DOHH2 (cell line): Measurements from ENCODE around the gene QDPR.

Experiments used
- H3F3A ChIP-seq: fragments of 200-600 bp; sonication (generic), shearing (Covaris generic); 2 replicates; pipeline ENCODE4 v1.6.0; 2016; ENCODE audit warnings: antibody characterized with exemption, mild to moderate bottlenecking; ENCODE audit not compliant: control insufficient read depth, insufficient read depth
- H3K27ac ChIP-seq: fragments of 200-600 bp; sonication (generic); 2 replicates; pipeline ENCODE4 v1.5.1; 2014; ENCODE audit warnings: low read depth, mild to moderate bottlenecking, low read length, moderate library complexity
- H3K27me3 ChIP-seq: fragments of 200-600 bp; sonication (generic); 2 replicates; pipeline ENCODE4 v1.6.1; 2014; ENCODE audit warnings: mild to moderate bottlenecking, low read length, mixed read lengths; ENCODE audit not compliant: control insufficient read depth
- H3K36me3 ChIP-seq: fragments of 200-600 bp; sonication (generic); 2 replicates; pipeline ENCODE4 v1.6.1; 2014; ENCODE audit warnings: mild to moderate bottlenecking, low read length, moderate library complexity, mixed read lengths; ENCODE audit not compliant: control insufficient read depth
- H3K4me1 ChIP-seq: fragments of 200-600 bp; sonication (generic); 2 replicates; pipeline ENCODE4 v1.6.1; 2014; ENCODE audit warnings: mild to moderate bottlenecking, low read length, mixed read lengths; ENCODE audit not compliant: control insufficient read depth
- H3K4me2 ChIP-seq: fragments of 200-600 bp; sonication (generic); 2 replicates; pipeline ENCODE4 v1.6.0; 2014; ENCODE audit warnings: mild to moderate bottlenecking, low read length, moderate library complexity
- H3K4me3 ChIP-seq: fragments of 200-600 bp; sonication (generic); 2 replicates; pipeline ENCODE4 v1.5.1; 2014; ENCODE audit warnings: mild to moderate bottlenecking, low read length, mixed read lengths
- H3K79me2 ChIP-seq: fragments of 200-600 bp; sonication (generic); 2 replicates; pipeline ENCODE4 v1.6.1; 2014; ENCODE audit warnings: mild to moderate bottlenecking, low read length, mixed read lengths; ENCODE audit not compliant: control insufficient read depth
- H3K9me2 ChIP-seq: fragments of 200-600 bp; sonication (generic); replicated peaks from 2 replicates; pipeline ENCODE4 v1.6.1; 2014; ENCODE audit warnings: mild to moderate bottlenecking, low read length, mixed read lengths; ENCODE audit not compliant: control insufficient read depth
- H3K9me3 ChIP-seq: fragments of 200-600 bp; sonication (generic); 2 replicates; pipeline ENCODE4 v1.6.1; 2014; ENCODE audit warnings: antibody characterized with exemption, low read length, mixed read lengths; ENCODE audit not compliant: control insufficient read depth, insufficient read depth
- H4K20me1 ChIP-seq: fragments of 200-600 bp; sonication (generic); 2 replicates; pipeline ENCODE4 v1.6.0; 2014; ENCODE audit warnings: low read depth, mild to moderate bottlenecking, antibody characterized with exemption, low read length, moderate library complexity; ENCODE audit not compliant: control insufficient read depth, insufficient read depth
- EZH2phosphoT487 ChIP-seq: fragments of 200-600 bp; sonication (generic); IDR thresholded peaks from 2 replicates; pipeline ENCODE4 v1.6.1; 2017; ENCODE audit warnings: borderline replicate concordance, mild to moderate bottlenecking, antibody characterized with exemption, low read length, moderate library complexity, mixed read lengths
- TF ChIP-seq, protein P1 (sequence below): fragments of 200-600 bp; sonication (generic); IDR thresholded peaks from one replicate; pipeline ENCODE4 v1.5.1; 2014; ENCODE audit warnings: antibody characterized with exemption, mild to moderate bottlenecking, low read depth, low read length; ENCODE audit not compliant: poor library complexity, severe bottlenecking

Gene QDPR

DNA sequence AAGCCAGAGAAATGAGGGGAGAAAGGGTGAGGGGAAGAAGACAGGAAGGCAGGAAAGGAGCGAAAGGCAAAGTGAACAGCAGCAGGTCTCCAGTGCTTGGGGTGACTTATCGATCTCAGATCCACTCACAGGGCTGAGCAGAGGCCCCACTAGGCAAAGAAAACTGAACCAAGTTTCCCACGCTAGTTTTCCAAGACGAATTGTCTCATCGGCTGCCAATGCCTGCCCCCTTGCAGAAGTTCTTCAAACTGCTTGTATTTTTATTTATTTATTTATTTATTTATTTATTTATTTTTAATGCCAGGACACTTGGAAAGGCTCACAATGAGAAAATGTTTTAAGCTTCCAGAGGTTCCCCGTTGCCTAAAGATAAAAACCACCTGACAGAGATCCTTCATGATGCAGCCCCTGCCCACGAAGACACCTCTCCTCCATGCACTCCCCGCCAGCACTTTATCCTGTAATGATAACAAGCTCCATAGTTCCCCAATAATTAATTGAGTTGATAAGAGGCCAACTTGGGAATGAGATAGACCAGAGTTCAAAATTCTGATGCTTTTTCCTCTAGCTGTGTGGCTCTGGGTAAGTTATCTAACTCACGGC lies 43.2 kb downstream of the QDPR start:
- Histone ChIP-seq H3K4me2 (no peak overlapping the region), H3K4me1 (no peaks in the 10 kb centered on the region), H3F3A (no peaks in the 10 kb centered on the region), H3K4me3 (no peak overlapping the region), H3K27ac (no peak overlapping the region), H3K27me3 (no peaks in the 10 kb centered on the region), H4K20me1 (no peaks in the 10 kb centered on the region), H3K9me2 (no peaks in the 10 kb centered on the region), H3K36me3 (no peaks in the 10 kb centered on the region), H3K9me3 (no peaks in the 10 kb centered on the region), H3K79me2 (no peaks in the 10 kb centered on the region)
- TF ChIP-seq EZH2phosphoT487, result no peak
- TF ChIP-seq, protein P1, sequence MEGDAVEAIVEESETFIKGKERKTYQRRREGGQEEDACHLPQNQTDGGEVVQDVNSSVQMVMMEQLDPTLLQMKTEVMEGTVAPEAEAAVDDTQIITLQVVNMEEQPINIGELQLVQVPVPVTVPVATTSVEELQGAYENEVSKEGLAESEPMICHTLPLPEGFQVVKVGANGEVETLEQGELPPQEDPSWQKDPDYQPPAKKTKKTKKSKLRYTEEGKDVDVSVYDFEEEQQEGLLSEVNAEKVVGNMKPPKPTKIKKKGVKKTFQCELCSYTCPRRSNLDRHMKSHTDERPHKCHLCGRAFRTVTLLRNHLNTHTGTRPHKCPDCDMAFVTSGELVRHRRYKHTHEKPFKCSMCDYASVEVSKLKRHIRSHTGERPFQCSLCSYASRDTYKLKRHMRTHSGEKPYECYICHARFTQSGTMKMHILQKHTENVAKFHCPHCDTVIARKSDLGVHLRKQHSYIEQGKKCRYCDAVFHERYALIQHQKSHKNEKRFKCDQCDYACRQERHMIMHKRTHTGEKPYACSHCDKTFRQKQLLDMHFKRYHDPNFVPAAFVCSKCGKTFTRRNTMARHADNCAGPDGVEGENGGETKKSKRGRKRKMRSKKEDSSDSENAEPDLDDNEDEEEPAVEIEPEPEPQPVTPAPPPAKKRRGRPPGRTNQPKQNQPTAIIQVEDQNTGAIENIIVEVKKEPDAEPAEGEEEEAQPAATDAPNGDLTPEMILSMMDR, result peak; percentile 27

DNA sequence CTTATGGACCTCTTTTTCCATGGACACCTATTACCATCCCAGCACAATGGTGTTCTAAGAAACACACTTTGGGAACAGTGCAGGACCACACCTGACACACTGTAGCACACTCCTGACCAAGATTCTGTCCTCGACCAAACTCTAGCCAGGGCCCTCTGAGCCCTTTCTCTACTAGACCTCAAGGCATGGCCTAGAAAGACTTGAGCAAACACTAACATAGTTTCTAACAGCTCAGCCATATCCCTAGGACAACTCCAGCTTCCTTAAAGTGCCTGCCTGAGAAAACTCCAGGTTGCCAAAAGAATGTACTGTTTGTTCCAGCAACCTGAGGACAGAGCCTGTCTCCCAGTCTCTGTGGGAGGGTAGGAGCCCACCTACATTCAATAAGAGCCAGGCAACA lies 48.3 kb downstream of the QDPR start:
- H4K20me1 ChIP-seq, result no peaks in the 10 kb centered on the region

DNA sequence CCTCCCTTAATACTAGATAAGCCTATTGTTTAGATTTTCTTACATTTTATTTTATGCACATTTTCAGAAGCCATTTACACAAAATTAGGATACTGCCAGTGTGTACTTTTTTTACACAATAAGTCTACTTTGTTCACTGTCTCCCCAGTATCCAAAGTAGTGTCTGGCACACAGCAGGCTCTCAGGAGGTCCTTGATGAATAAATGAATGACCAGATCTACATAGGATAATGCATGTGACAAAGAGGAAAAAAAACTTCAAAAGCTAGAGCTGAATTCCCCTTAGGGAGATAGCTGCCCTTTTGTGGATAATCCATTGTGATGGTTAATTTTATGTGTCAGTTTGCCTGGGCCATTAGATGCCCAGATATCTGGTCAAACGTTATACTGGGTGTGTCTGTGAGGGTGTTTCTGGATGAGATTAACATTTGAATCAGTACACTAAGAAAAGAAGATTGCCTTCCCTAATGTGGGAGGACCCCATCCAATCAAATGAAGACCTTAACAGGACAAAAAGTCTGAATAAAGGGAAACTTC lies 61.6 kb downstream of the QDPR start:
- no peaks in the 10 kb centered on the region for H3F3A ChIP-seq
- H3K4me1 ChIP-seq, result no peaks in the 10 kb centered on the region
- no peaks in the 10 kb centered on the region for H3K9me3 ChIP-seq
- H3K4me3 ChIP-seq, result no peak overlapping the region
- H4K20me1 ChIP-seq, result no peaks in the 10 kb centered on the region
- no peaks in the 10 kb centered on the region for H3K36me3 ChIP-seq
- no peaks in the 10 kb centered on the region for H3K79me2 ChIP-seq
- no peak overlapping the region for H3K4me2 ChIP-seq
- no peak overlapping the region for H3K27ac ChIP-seq
- H3K9me2 ChIP-seq, result no peaks in the 10 kb centered on the region
- H3K27me3 ChIP-seq, result peaks cover 12% of the 10 kb centered on the region
- no peak for TF ChIP-seq EZH2phosphoT487
- TF ChIP-seq, protein P1, result no peak

More for the DNA sequence above, 48.3 kb downstream of the QDPR start:
- no peak overlapping the region for H3K4me2 ChIP-seq
- H3K4me3 ChIP-seq, result no peak overlapping the region
- no peaks in the 10 kb centered on the region for H3F3A ChIP-seq
- no peaks in the 10 kb centered on the region for H3K79me2 ChIP-seq
- H3K9me2 ChIP-seq, result no peaks in the 10 kb centered on the region
- H3K27ac ChIP-seq, result no peak overlapping the region
- no peaks in the 10 kb centered on the region for H3K27me3 ChIP-seq
- no peaks in the 10 kb centered on the region for H3K4me1 ChIP-seq
- H3K9me3 ChIP-seq, result no peaks in the 10 kb centered on the region
- TF ChIP-seq EZH2phosphoT487, result no peak
- TF ChIP-seq, protein P1, result no peak
- no peaks in the 10 kb centered on the region for H3K36me3 ChIP-seq
